Right lobe of liver (tissue), 6 donors: ENCODE measurements around the gene PHF20. TPM values are rescaled to one million over a fixed set of nuclear protein-coding genes. Genes with fewer than 3 reads are reported as not detected.
A peak's percentile ranks its signal among the peaks of the same experiment; 100 is the strongest.

Experiments used
- ATAC-seq, 4 donors: fragments of 200-7000 bp; cut with Tn5 transposase; one replicate each; pipeline ENCODE4 v1.9.1; 2020; ENCODE audit warnings: mild to moderate bottlenecking in 4 of 4, moderate library complexity in 4 of 4
- DNase-seq, 3 donors: peaks; one replicate each; pipeline ENCODE4 v3.0.0-alpha.2; 2020
- H3K27ac ChIP-seq, 3 donors: fragments of 200-600 bp; one replicate each; pipeline ENCODE4 v1.8.0; 2022
- H3K27me3 ChIP-seq, 2 donors: fragments of 200-600 bp; one replicate each; pipeline ENCODE4 v1.8.0; 2022
- H3K36me3 ChIP-seq, 4 donors: fragments of 200-600 bp; sonication (generic) in 1 of 4; one replicate each; pipeline versions ENCODE4 v1.5.1 to v1.8.0; 2017 to 2022; ENCODE audit warnings: control low read depth in 1 of 4
- H3K4me1 ChIP-seq, 4 donors: fragments of 200-600 bp; sonication (generic) in 1 of 4; one replicate each; pipeline versions ENCODE4 v1.5.1 to v1.8.0; 2017 to 2022; ENCODE audit warnings: control low read depth in 1 of 4
- H3K4me3 ChIP-seq, 3 donors: fragments of 200-600 bp; one replicate each; pipeline ENCODE4 v1.8.0; 2022
- H3K9me3 ChIP-seq, 4 donors: fragments of 200-600 bp; sonication (generic) in 1 of 4; one replicate each; pipeline versions ENCODE4 v1.5.1 to v1.8.0; 2017 to 2022; ENCODE audit warnings: control low read depth in 1 of 4
- CTCF ChIP-seq, 4 donors: fragments of 200-600 bp in 3 of 4; fragments of 450-650 bp in 1 of 4; IDR thresholded peaks; one replicate each; pipeline versions ENCODE4 v1.5.1 to v1.8.0; 2016 to 2022; ENCODE audit warnings: antibody characterized with exemption in 4 of 4, mild to moderate bottlenecking in 2 of 4
- POLR2A ChIP-seq: fragments of 450-650 bp; IDR thresholded peaks from one replicate; pipeline ENCODE4 v1.6.1; 2017; ENCODE audit warnings: antibody characterized with exemption, mild to moderate bottlenecking
- WGBS: methylation state at CpG from one replicate; pipeline ENCODE4 v1.1.6; 2018; ENCODE audit warnings: low coverage, low lambda C conversion rate; ENCODE audit not compliant: insufficient coverage; ENCODE audit errors: missing lambda C conversion rate; 5-methylcytosine and 5-hydroxymethylcytosine counted together
- intact Hi-C, 2 donors: fragments of 100-400 bp; cut with DNase I; formaldehyde crosslinking; loops; one replicate each; pipeline versions ENCODE4 v1.11.2 to v1.14.1; 2022
- total RNA-seq, 6 experiments: library from RNA; depleted of rRNA in 2 of 6; stranded (reverse); fragments of >200 nt in 2 of 6; fragmentation: NEBNext Ultra II Directional in 3 of 6; extraction: Animal tissue kit (Norgen Biotek cat#: 25700) in 3 of 6; gene quantifications; one replicate each; pipeline versions ENCODE4 v1.1.0 to v1.2.4, GENCODE V29; 2016 to 2023
- donor health status: DM: no; HTN: yes; CAD: no.
- donor health status: DM: no; HTN: no; CAD: no.
- donor health status: DM: no; HTN: no; CAD: no.
- donor health status: DM: no; HTN: yes; CAD: no.
- donor health status: DM: no; HTN: yes; CAD: no.

The PHF20 gene
- total RNA-seq, 6 experiments from 2014 or later = 9.3 to 16.7 (median 14.5) TPM

GRCh38 chr20:35823147-35823546 lies 51.3 kb downstream of the PHF20 start:
- Histone ChIP-seq H3K4me3 (no peak overlapping the region), H3K4me1 (peaks cover 0 to 8% (median 0%) of the 10 kb centered on the region in 4 donors), H3K27me3 (no peaks in the 10 kb centered on the region), H3K36me3 (no peaks in the 10 kb centered on the region), H3K9me3 (no peaks in the 10 kb centered on the region), H3K27ac (no peak overlapping the region)
- WGBS = 89% methylated on average over 6 of the region's 6 CpGs
- intact Hi-C loops = no loop called here
- ATAC-seq (no peak), DNase-seq (no peak)
- TF ChIP-seq CTCF (IDR thresholded peaks at IDR 0.05) (no peak), POLR2A (no peak)

GRCh38 chr20:35823937-35824336 lies 52.1 kb downstream of the PHF20 start:
- TF ChIP-seq CTCF (IDR thresholded peaks at IDR 0.05) = no peak
- TF ChIP-seq POLR2A = no peak
- H3K4me3 ChIP-seq = no peak overlapping the region
- no peak overlapping the region for H3K27ac ChIP-seq
- DNase-seq (no peak), ATAC-seq (no peak)
- intact Hi-C loops = no loop called here
- H3K36me3 ChIP-seq = no peaks in the 10 kb centered on the region
- no peaks in the 10 kb centered on the region for H3K27me3 ChIP-seq
- WGBS = 96% methylated on average over 2 of the region's 2 CpGs
- peaks cover 0 to 12% (median 0%) of the 10 kb centered on the region in 4 donors for H3K4me1 ChIP-seq
- no peaks in the 10 kb centered on the region for H3K9me3 ChIP-seq

GRCh38 chr20:35826397-35826998 lies 54.7 kb downstream of the PHF20 start:
- WGBS = 88% methylated on average over 1 of the region's 1 CpG
- intact Hi-C loops = no loop called here
- TF ChIP-seq CTCF (IDR thresholded peaks at IDR 0.05) (no peak), POLR2A (no peak)

DNA sequence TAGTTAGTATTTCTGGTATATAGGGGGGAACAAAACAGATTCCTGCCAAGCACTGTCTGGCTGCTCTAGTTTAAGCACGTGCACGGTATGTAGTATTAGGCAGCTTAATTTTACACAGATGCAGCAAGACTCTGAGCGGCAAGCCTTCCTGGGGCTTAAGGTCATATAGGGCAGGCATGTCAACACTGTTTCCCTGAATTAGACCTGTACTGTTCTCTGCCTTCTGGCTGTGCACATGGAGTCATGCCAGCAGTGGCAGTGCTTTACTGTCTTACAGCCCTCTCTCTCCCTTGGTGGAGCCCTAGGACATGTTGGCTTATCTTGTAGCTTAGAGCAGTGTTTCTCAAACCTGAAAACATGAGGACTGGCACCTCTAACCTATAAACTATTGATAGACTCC lies 56.6 kb downstream of the PHF20 start:
- H3K27ac ChIP-seq = no peak overlapping the region
- no peaks in the 10 kb centered on the region for H3K36me3 ChIP-seq
- H3K9me3 ChIP-seq = no peaks in the 10 kb centered on the region
- H3K27me3 ChIP-seq = no peaks in the 10 kb centered on the region
- DNase-seq = peak; percentile 33 to 60 (median 49)
- no peak for TF ChIP-seq CTCF (IDR thresholded peaks at IDR 0.05)
- H3K4me3 ChIP-seq = no peak overlapping the region
- ATAC-seq = peak; percentile 56 to 87 (median 72)
- intact Hi-C loops = no loop called here
- peaks cover 0 to 4% (median 0%) of the 10 kb centered on the region in 4 donors for H3K4me1 ChIP-seq
- 54% methylated on average over 3 of the region's 3 CpGs for WGBS

More at GRCh38 chr20:35826397-35826998, 54.7 kb downstream of the PHF20 start:
- Histone ChIP-seq H3K4me3 (no peak overlapping the region), H3K27ac (no peak overlapping the region), H3K36me3 (no peaks in the 10 kb centered on the region), H3K27me3 (no peaks in the 10 kb centered on the region), H3K4me1 (peaks cover 0 to 4% (median 0%) of the 10 kb centered on the region in 4 donors), H3K9me3 (no peaks in the 10 kb centered on the region)
- DNase-seq (no peak), ATAC-seq (peak in 1 of 4 donors; percentile 24)
